Effector memory CD8-positive, alpha-beta T cell (primary cell): ENCODE data around the gene ATP10B.

Experiments
- ATAC-seq: fragments of 150-1000 bp; cut with Tn5 transposase; replicated peaks from 2 replicates; pipeline ENCODE4 v1.10.0; 2021; ENCODE audit warnings: mild to moderate bottlenecking, moderate library complexity
- DNase-seq, 3 experiments: peaks; one replicate each; pipeline ENCODE4 v3.0.0; 2021
- H3K27ac Mint-ChIP-seq, 2 donors: one replicate each; pipeline ENCODE4 v1.8.0; 2022; ENCODE audit warnings: mild to moderate bottlenecking in 2 of 2, mixed read lengths in 2 of 2, moderate library complexity in 2 of 2
- H3K27me3 Mint-ChIP-seq, 2 donors: one replicate each; pipeline ENCODE4 v1.8.0; 2022; ENCODE audit warnings: mixed read lengths in 2 of 2
- H3K36me3 Mint-ChIP-seq: one replicate; pipeline ENCODE4 v1.8.0; 2022; ENCODE audit warnings: mild to moderate bottlenecking, moderate library complexity, mixed read lengths; ENCODE audit not compliant: insufficient read depth
- H3K4me1 Mint-ChIP-seq, 2 donors: one replicate each; pipeline ENCODE4 v1.8.0; 2022; ENCODE audit warnings: low read depth in 2 of 2, mixed read lengths in 2 of 2
- H3K4me3 Mint-ChIP-seq, 2 donors: one replicate each; pipeline ENCODE4 v1.8.0; 2022; ENCODE audit warnings: mild to moderate bottlenecking in 2 of 2, mixed read lengths in 2 of 2, moderate library complexity in 2 of 2
- H3K9me3 Mint-ChIP-seq, 2 donors: one replicate each; pipeline ENCODE4 v1.8.0; 2022; ENCODE audit warnings: mixed read lengths in 2 of 2

ATP10B gene

GRCh38 chr5:160799184-160799583 is 52.8 kb downstream of the ATP10B start:
- Mint-ChIP-seq H3K27ac (no peak overlapping the region), H3K4me3 (no peak overlapping the region), H3K4me1 (no peaks in the 10 kb centered on the region), H3K9me3 (no peaks in the 10 kb centered on the region), H3K36me3 (no peaks in the 10 kb centered on the region), H3K27me3 (peaks cover 22 to 31% of the 10 kb centered on the region in 2 donors)
- ATAC-seq = no peak
- no peak for DNase-seq

GRCh38 chr5:160797020-160797419 is 55.0 kb downstream of the ATP10B start:
- H3K36me3 Mint-ChIP-seq = no peaks in the 10 kb centered on the region
- H3K27me3 Mint-ChIP-seq = peaks cover 22 to 31% of the 10 kb centered on the region in 2 donors
- ATAC-seq (no peak), DNase-seq (no peak)
- no peak overlapping the region for H3K27ac Mint-ChIP-seq
- H3K4me1 Mint-ChIP-seq = no peaks in the 10 kb centered on the region
- no peaks in the 10 kb centered on the region for H3K9me3 Mint-ChIP-seq
- H3K4me3 Mint-ChIP-seq = no peak overlapping the region

GRCh38 chr5:160793530-160793899 is 58.5 kb downstream of the ATP10B start:
- Mint-ChIP-seq H3K4me3 (no peak overlapping the region), H3K4me1 (no peaks in the 10 kb centered on the region), H3K27me3 (peaks cover 6 to 26% of the 10 kb centered on the region in 2 donors), H3K36me3 (no peaks in the 10 kb centered on the region), H3K27ac (no peak overlapping the region), H3K9me3 (no peaks in the 10 kb centered on the region)
- no peak for ATAC-seq
- no peak for DNase-seq

GRCh38 chr5:160792732-160793529 is 59.1 kb downstream of the ATP10B start:
- no peak overlapping the region for H3K27ac Mint-ChIP-seq
- no peaks in the 10 kb centered on the region for H3K4me1 Mint-ChIP-seq
- ATAC-seq (no peak), DNase-seq (no peak)
- H3K4me3 Mint-ChIP-seq = no peak overlapping the region
- no peaks in the 10 kb centered on the region for H3K9me3 Mint-ChIP-seq
- H3K36me3 Mint-ChIP-seq = no peaks in the 10 kb centered on the region
- peaks cover 6 to 26% of the 10 kb centered on the region in 2 donors for H3K27me3 Mint-ChIP-seq

- Mint-ChIP-seq H3K4me3 (no peak overlapping the region), H3K36me3 (no peaks in the 10 kb centered on the region), H3K9me3 (no peaks in the 10 kb centered on the region), H3K4me1 (no peaks in the 10 kb centered on the region), H3K27me3 (peaks cover 6 to 23% of the 10 kb centered on the region in 2 donors), H3K27ac (no peak overlapping the region)
- ATAC-seq (no peak), DNase-seq (no peak)
Observed at GRCh38 chr5:160792281-160792680, 59.7 kb downstream of the ATP10B start.

GRCh38 chr5:160789219-160789859 is 62.7 kb downstream of the ATP10B start:
- no peaks in the 10 kb centered on the region for H3K9me3 Mint-ChIP-seq
- no peaks in the 10 kb centered on the region for H3K36me3 Mint-ChIP-seq
- H3K4me1 Mint-ChIP-seq = no peaks in the 10 kb centered on the region

GRCh38 chr5:160788102-160788660 is 63.8 kb downstream of the ATP10B start:
- Mint-ChIP-seq H3K9me3 (no peaks in the 10 kb centered on the region), H3K27me3 (peaks cover 0 to 23% of the 10 kb centered on the region in 2 donors), H3K4me3 (no peak overlapping the region), H3K36me3 (no peaks in the 10 kb centered on the region), H3K4me1 (no peaks in the 10 kb centered on the region), H3K27ac (no peak overlapping the region)
- ATAC-seq (no peak), DNase-seq (no peak)

More at GRCh38 chr5:160789219-160789859, 62.7 kb downstream of the ATP10B start:
- DNase-seq (no peak), ATAC-seq (no peak)
- Mint-ChIP-seq H3K27ac (no peak overlapping the region), H3K27me3 (peaks cover 0 to 16% of the 10 kb centered on the region in 2 donors), H3K4me3 (no peak overlapping the region)

GRCh38 chr5:160787240-160787639 is 64.8 kb downstream of the ATP10B start:
- Mint-ChIP-seq H3K27ac (no peak overlapping the region), H3K36me3 (no peaks in the 10 kb centered on the region), H3K9me3 (no peaks in the 10 kb centered on the region), H3K27me3 (peaks cover 0 to 23% of the 10 kb centered on the region in 2 donors), H3K4me1 (no peaks in the 10 kb centered on the region), H3K4me3 (no peak overlapping the region)
- DNase-seq = no peak
- no peak for ATAC-seq

- Mint-ChIP-seq H3K27me3 (peaks cover 0 to 10% of the 10 kb centered on the region in 2 donors), H3K9me3 (no peaks in the 10 kb centered on the region), H3K36me3 (no peaks in the 10 kb centered on the region)
Observed at GRCh38 chr5:160774666-160775315, 77.2 kb downstream of the ATP10B start.

GRCh38 chr5:160773646-160774410 is 78.2 kb downstream of the ATP10B start:
- ATAC-seq = no peak
- Mint-ChIP-seq H3K9me3 (no peaks in the 10 kb centered on the region), H3K4me3 (no peak overlapping the region), H3K27ac (no peak overlapping the region), H3K27me3 (peaks cover 0 to 10% of the 10 kb centered on the region in 2 donors), H3K36me3 (no peaks in the 10 kb centered on the region), H3K4me1 (no peaks in the 10 kb centered on the region)
- DNase-seq = no peak

More at GRCh38 chr5:160774666-160775315, 77.2 kb downstream of the ATP10B start:
- ATAC-seq = no peak
- Mint-ChIP-seq H3K4me3 (no peak overlapping the region), H3K27ac (no peak overlapping the region), H3K4me1 (no peaks in the 10 kb centered on the region)
- DNase-seq = no peak

GRCh38 chr5:160772854-160773253 is 79.2 kb downstream of the ATP10B start:
- H3K36me3 Mint-ChIP-seq = no peaks in the 10 kb centered on the region
- no peak overlapping the region for H3K4me3 Mint-ChIP-seq
- H3K4me1 Mint-ChIP-seq = no peaks in the 10 kb centered on the region
- no peak overlapping the region for H3K27ac Mint-ChIP-seq
- DNase-seq = no peak
- peaks cover 0 to 10% of the 10 kb centered on the region in 2 donors for H3K27me3 Mint-ChIP-seq
- ATAC-seq = no peak
- no peaks in the 10 kb centered on the region for H3K9me3 Mint-ChIP-seq

- Mint-ChIP-seq H3K27ac (no peak overlapping the region), H3K27me3 (no peaks in the 10 kb centered on the region), H3K36me3 (no peaks in the 10 kb centered on the region), H3K4me1 (no peaks in the 10 kb centered on the region), H3K9me3 (no peaks in the 10 kb centered on the region), H3K4me3 (no peak overlapping the region)
- no peak for DNase-seq
- no peak for ATAC-seq
Observed at GRCh38 chr5:160770718-160771117, 81.3 kb downstream of the ATP10B start.

GRCh38 chr5:160769301-160769700 is 82.7 kb downstream of the ATP10B start:
- no peaks in the 10 kb centered on the region for H3K9me3 Mint-ChIP-seq
- H3K4me1 Mint-ChIP-seq = no peaks in the 10 kb centered on the region
- DNase-seq (no peak), ATAC-seq (no peak)
- H3K27ac Mint-ChIP-seq = no peak overlapping the region
- H3K4me3 Mint-ChIP-seq = no peak overlapping the region
- no peaks in the 10 kb centered on the region for H3K36me3 Mint-ChIP-seq
- H3K27me3 Mint-ChIP-seq = peaks cover 0 to 6% of the 10 kb centered on the region in 2 donors
